PC-3 (cell line): Measurements from ENCODE around the gene GOLGB1. TPM values are rescaled to one million over a fixed set of nuclear protein-coding genes. Genes with fewer than 3 reads are reported as not detected.
"Not testable (repeated sequence)": the region's sequence is repeated elsewhere in the genome, so short reads cannot be mapped to it uniquely, and the experiment has no call there.

ENCODE experiments used
- ATAC-seq: fragments of 200-7000 bp; cut with Tn5 transposase; 2 replicates; pipeline ENCODE4 v1.9.1; 2020; ENCODE audit warnings: mild to moderate bottlenecking, moderate library complexity
- BruUV-seq: library from RNA; stranded (reverse); fragments of 400-500 nt; replicated peaks from 2 replicates; lab custom pipeline; 2021; lab: Mats Ljungman, UMichigan
- CTCF ChIA-PET: fragments of 300-600 bp; sonication (Branson Sonifier 250); formaldehyde crosslinking; loops from one replicate; lab custom pipeline; 2022; ENCODE audit warnings: antibody characterized with exemption; lab: Charles Lee
- POLR2A ChIA-PET: fragments of 300-600 bp; sonication (Branson Sonifier 250); formaldehyde crosslinking; loops from one replicate; lab custom pipeline; 2022; ENCODE audit warnings: antibody characterized with exemption; ENCODE audit not compliant: unreplicated experiment; lab: Charles Lee
- DNase-seq: peaks from one replicate; pipeline ENCODE4 v3.0.0-alpha.2; 2015
- H2AFZ ChIP-seq: fragments of 300-600 bp; sonication (generic); 2 replicates; pipeline ENCODE4 v1.6.0; 2016; ENCODE audit warnings: antibody characterized with exemption, low read length
- H3F3A ChIP-seq: fragments of 300-600 bp; sonication (generic); one replicate; pipeline ENCODE4 v1.6.0; 2017; ENCODE audit warnings: antibody characterized with exemption, low read length, control low read depth, mild to moderate bottlenecking; ENCODE audit not compliant: unreplicated experiment
- H3K27ac ChIP-seq: fragments of 300-600 bp; sonication (generic); 2 replicates; pipeline ENCODE4 v1.5.1; 2016; ENCODE audit warnings: mild to moderate bottlenecking, low read length
- H3K27me3 ChIP-seq: fragments of 300-600 bp; sonication (generic); 2 replicates; pipeline ENCODE4 v1.6.1; 2016; ENCODE audit warnings: low read length, mixed read lengths
- H3K36me3 ChIP-seq: fragments of 300-600 bp; sonication (generic); 2 replicates; pipeline ENCODE4 v1.6.1; 2016; ENCODE audit warnings: low read depth, mixed run types, low read length, mixed read lengths
- H3K4me1 ChIP-seq: fragments of 300-600 bp; sonication (generic); 2 replicates; pipeline ENCODE4 v1.5.1; 2016; ENCODE audit warnings: low read length; ENCODE audit not compliant: insufficient read depth
- H3K4me2 ChIP-seq: fragments of 300-600 bp; sonication (generic); 2 replicates; pipeline ENCODE4 v1.6.0; 2016; ENCODE audit warnings: low read length
- H3K4me3 ChIP-seq: fragments of 300-600 bp; sonication (generic); 2 replicates; pipeline ENCODE4 v1.5.1; 2016; ENCODE audit warnings: mild to moderate bottlenecking, low read length, mixed read lengths
- H3K79me2 ChIP-seq: fragments of 300-600 bp; sonication (generic); 2 replicates; pipeline ENCODE4 v1.6.1; 2017; ENCODE audit warnings: low read length, mixed read lengths
- H3K9ac ChIP-seq: fragments of 300-600 bp; sonication (generic); 2 replicates; pipeline ENCODE4 v1.6.0; 2016; ENCODE audit warnings: mild to moderate bottlenecking, low read length
- H3K9me2 ChIP-seq: fragments of 300-600 bp; sonication (generic); replicated peaks from 2 replicates; pipeline ENCODE4 v1.6.1; 2016; ENCODE audit warnings: mixed run types, low read length, mixed read lengths
- H3K9me3 ChIP-seq: fragments of 300-600 bp; sonication (generic); 2 replicates; pipeline ENCODE4 v1.6.1; 2016; ENCODE audit warnings: low read length, mixed read lengths
- H4K20me1 ChIP-seq: fragments of 300-600 bp; sonication (generic); 2 replicates; pipeline ENCODE4 v1.6.1; 2016; ENCODE audit warnings: low read length, mixed read lengths
- EZH2 ChIP-seq: fragments of 300-600 bp; sonication (generic); IDR thresholded peaks from one replicate; pipeline ENCODE4 v1.6.1; 2017; ENCODE audit warnings: antibody characterized with exemption, mild to moderate bottlenecking, low read length; ENCODE audit not compliant: unreplicated experiment
- EZH2phosphoT487 ChIP-seq: fragments of 300-600 bp; sonication (generic); IDR thresholded peaks from 2 replicates; pipeline ENCODE4 v1.6.1; 2018; ENCODE audit warnings: mild to moderate bottlenecking, antibody characterized with exemption, low read length, borderline replicate concordance
- intact Hi-C: fragments of 100-400 bp; cut with micrococcal nuclease; formaldehyde crosslinking; loops from 2 replicates; pipeline ENCODE4 v1.9.0; 2023
- total RNA-seq: library from RNA; depleted of rRNA; stranded (reverse); fragments of >200 nt; gene quantifications from 2 replicates; pipeline ENCODE4 v1.2.3, GENCODE V29; 2014
- TF ChIP-seq, protein P1 (sequence below): fragments of 300-600 bp; sonication (generic); conservative IDR thresholded peaks from 2 replicates; pipeline ENCODE4 v1.5.1; 2017; ENCODE audit warnings: antibody characterized with exemption, low read depth, mild to moderate bottlenecking, low read length

The GOLGB1 gene
- total RNA-seq, 1 experiment from 2014 or later, result 31.6 TPM

DNA sequence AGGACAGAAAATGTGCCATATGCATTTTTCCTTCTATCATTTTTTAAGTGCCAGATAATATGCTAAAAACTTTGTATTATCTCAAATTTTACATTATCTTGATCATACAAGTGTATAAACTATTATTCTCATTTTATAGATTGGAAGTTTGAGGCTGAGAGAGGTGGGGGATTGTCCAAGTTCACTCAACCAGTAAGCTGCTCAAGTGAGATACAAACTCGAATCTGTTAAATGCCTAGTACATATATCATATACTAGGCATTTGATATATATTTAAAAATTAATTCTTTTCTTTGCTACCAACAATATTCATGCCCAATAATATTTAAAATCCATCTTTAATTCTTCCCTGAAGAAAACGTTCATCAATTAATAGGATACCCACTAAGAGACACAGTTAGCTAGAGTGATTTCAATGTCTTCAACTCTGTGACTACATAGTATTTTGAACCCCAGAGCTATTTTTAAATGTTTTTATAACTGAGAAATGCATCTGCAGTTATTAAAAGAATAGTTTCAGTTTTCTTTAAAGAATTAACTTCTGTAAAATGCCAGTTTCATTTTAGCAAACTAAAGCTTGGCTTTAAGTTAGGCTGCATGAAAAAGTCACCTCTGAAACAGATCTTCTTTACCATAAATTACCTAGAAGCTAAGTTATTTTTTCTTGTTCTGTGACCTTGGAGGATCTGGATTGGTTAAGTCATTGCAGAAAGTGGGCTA, 44.9 kb upstream of the GOLGB1 start:
- Histone ChIP-seq H3K9me3 (no peaks in the 10 kb centered on the region), H3K4me2 (no peak overlapping the region), H2AFZ (no peak overlapping the region), H3K79me2 (no peaks in the 10 kb centered on the region), H3K4me3 (no peak overlapping the region), H3K9ac (no peak overlapping the region), H3K36me3 (peaks cover 38% of the 10 kb centered on the region), H3K27ac (no peak overlapping the region), H3F3A (no peaks in the 10 kb centered on the region), H3K4me1 (no peaks in the 10 kb centered on the region), H4K20me1 (no peaks in the 10 kb centered on the region), H3K27me3 (no peaks in the 10 kb centered on the region), H3K9me2 (no peaks in the 10 kb centered on the region)
- ChIA-PET POLR2A (interaction anchor here (0.6 to 0.7 kb wide), 2 partner anchors 13 to 323 kb away, joined by 3 to 4 read pairs; no protein-coding TSS in a partner anchor), CTCF (no interaction called here)
- TF ChIP-seq EZH2phosphoT487, result no peak
- TF ChIP-seq, protein P1, sequence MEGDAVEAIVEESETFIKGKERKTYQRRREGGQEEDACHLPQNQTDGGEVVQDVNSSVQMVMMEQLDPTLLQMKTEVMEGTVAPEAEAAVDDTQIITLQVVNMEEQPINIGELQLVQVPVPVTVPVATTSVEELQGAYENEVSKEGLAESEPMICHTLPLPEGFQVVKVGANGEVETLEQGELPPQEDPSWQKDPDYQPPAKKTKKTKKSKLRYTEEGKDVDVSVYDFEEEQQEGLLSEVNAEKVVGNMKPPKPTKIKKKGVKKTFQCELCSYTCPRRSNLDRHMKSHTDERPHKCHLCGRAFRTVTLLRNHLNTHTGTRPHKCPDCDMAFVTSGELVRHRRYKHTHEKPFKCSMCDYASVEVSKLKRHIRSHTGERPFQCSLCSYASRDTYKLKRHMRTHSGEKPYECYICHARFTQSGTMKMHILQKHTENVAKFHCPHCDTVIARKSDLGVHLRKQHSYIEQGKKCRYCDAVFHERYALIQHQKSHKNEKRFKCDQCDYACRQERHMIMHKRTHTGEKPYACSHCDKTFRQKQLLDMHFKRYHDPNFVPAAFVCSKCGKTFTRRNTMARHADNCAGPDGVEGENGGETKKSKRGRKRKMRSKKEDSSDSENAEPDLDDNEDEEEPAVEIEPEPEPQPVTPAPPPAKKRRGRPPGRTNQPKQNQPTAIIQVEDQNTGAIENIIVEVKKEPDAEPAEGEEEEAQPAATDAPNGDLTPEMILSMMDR, result no peak
- TF ChIP-seq EZH2, result no peak
- intact Hi-C loops, result no loop called here
- BruUV-seq, result no TSS peak
- ATAC-seq (no peak), DNase-seq (no peak)

GRCh38 chr3:121793078-121793477, 43.5 kb upstream of the GOLGB1 start:
- ChIA-PET CTCF (no interaction called here), POLR2A (no interaction called here)
- intact Hi-C loops, result no loop called here
- Histone ChIP-seq H3K4me3 (no peak overlapping the region), H3K27me3 (no peaks in the 10 kb centered on the region), H3K79me2 (no peaks in the 10 kb centered on the region), H3K4me1 (no peaks in the 10 kb centered on the region), H3K36me3 (peaks cover 38% of the 10 kb centered on the region), H3K9me3 (no peaks in the 10 kb centered on the region), H3K9ac (no peak overlapping the region), H3K27ac (no peak overlapping the region), H4K20me1 (no peaks in the 10 kb centered on the region), H3F3A (no peaks in the 10 kb centered on the region), H3K4me2 (no peak overlapping the region), H3K9me2 (no peaks in the 10 kb centered on the region), H2AFZ (no peak overlapping the region)
- TF ChIP-seq EZH2, result no peak
- TF ChIP-seq, protein P1, result no peak
- no peak for TF ChIP-seq EZH2phosphoT487
- DNase-seq (no peak), ATAC-seq (no peak)
- no TSS peak for BruUV-seq

GRCh38 chr3:121786485-121786884, 36.9 kb upstream of the GOLGB1 start:
- BruUV-seq, result no TSS peak
- Histone ChIP-seq H3K9me2 (no peaks in the 10 kb centered on the region), H3K79me2 (no peaks in the 10 kb centered on the region), H3K27ac (no peak overlapping the region), H2AFZ (no peak overlapping the region), H3K4me3 (no peak overlapping the region), H3F3A (no peaks in the 10 kb centered on the region), H3K4me2 (no peak overlapping the region), H3K9me3 (no peaks in the 10 kb centered on the region), H3K27me3 (no peaks in the 10 kb centered on the region), H3K9ac (no peak overlapping the region), H4K20me1 (no peaks in the 10 kb centered on the region), H3K4me1 (no peaks in the 10 kb centered on the region), H3K36me3 (peaks cover 48% of the 10 kb centered on the region)
- ChIA-PET POLR2A (no interaction called here), CTCF (interaction anchor here (0.7 kb wide), 1 partner anchor 350 kb away, joined by 4 read pairs; no protein-coding TSS in a partner anchor)
- intact Hi-C loops, result no loop called here
- DNase-seq (no peak), ATAC-seq (peak; percentile 68)
- TF ChIP-seq, protein P1, result no peak
- TF ChIP-seq EZH2 (no peak), EZH2phosphoT487 (no peak)

GRCh38 chr3:121782784-121783183, 33.2 kb upstream of the GOLGB1 start:
- H3K4me3 ChIP-seq, H3K27me3 ChIP-seq, H3K9me3 ChIP-seq, H3K4me1 ChIP-seq, CTCF ChIA-PET, H3K9ac ChIP-seq, H3F3A ChIP-seq, H2AFZ ChIP-seq, H3K9me2 ChIP-seq, H3K79me2 ChIP-seq, POLR2A ChIA-PET, ATAC-seq, intact Hi-C loops, BruUV-seq, H3K4me2 ChIP-seq, H3K27ac ChIP-seq, H4K20me1 ChIP-seq, DNase-seq: not testable (repeated sequence)
- H3K36me3 ChIP-seq, result peaks cover 54% of the 10 kb centered on the region
